IMR-90 (cell line): ENCODE measurements around the gene GAGE12H. TPM values are rescaled to one million over a fixed set of nuclear protein-coding genes. Genes with fewer than 3 reads are reported as not detected.

Source experiments
- ATAC-seq: fragments of 200-7000 bp; cut with Tn5 transposase; 2 replicates; pipeline ENCODE4 v1.9.1; 2020; ENCODE audit warnings: low read depth, mild to moderate bottlenecking, moderate library complexity
- BruUV-seq: library from RNA; stranded (reverse); fragments of 400-500 nt; replicated peaks from 2 replicates; lab custom pipeline; 2021; lab: Mats Ljungman, UMichigan
- CTCF ChIA-PET: fragments of 300-600 bp; formaldehyde crosslinking; extraction: SDS; loops from one replicate; lab custom pipeline; 2021; ENCODE audit warnings: antibody characterized with exemption; lab: Yijun Ruan, JAX
- POLR2A ChIA-PET: fragments of 300-600 bp; sonication (Branson Sonifier 250); formaldehyde crosslinking; loops from one replicate; lab custom pipeline; 2022; ENCODE audit warnings: antibody characterized with exemption; ENCODE audit not compliant: unreplicated experiment; lab: Charles Lee
- DNase-seq: peaks from one replicate; pipeline ENCODE4 v3.0.0; 2013
- H2AFZ ChIP-seq: replicated peaks from 2 replicates; pipeline ENCODE3; 2013; ENCODE audit warnings: low read length, mild to moderate bottlenecking; ENCODE audit not compliant: poor library complexity
- H2AK5ac ChIP-seq: 2 replicates; pipeline ENCODE4 v1.6.1; 2013; ENCODE audit warnings: low read depth, low read length, inconsistent platforms
- H2AK9ac ChIP-seq: replicated peaks from 2 replicates; pipeline ENCODE3; 2013; ENCODE audit warnings: mild to moderate bottlenecking, low read depth, low read length, moderate library complexity; ENCODE audit not compliant: poor library complexity
- H2BK120ac ChIP-seq: 2 replicates; pipeline ENCODE4 v1.6.1; 2013; ENCODE audit warnings: low read depth, low read length, inconsistent platforms
- H2BK15ac ChIP-seq: 3 replicates; pipeline ENCODE4 v1.6.1; 2013; ENCODE audit warnings: low read depth, low read length, inconsistent platforms
- H2BK20ac ChIP-seq: 2 replicates; pipeline ENCODE4 v1.6.1; 2013; ENCODE audit warnings: low read depth, mild to moderate bottlenecking, inconsistent platforms, low read length, moderate library complexity
- H2BK5ac ChIP-seq: 2 replicates; pipeline ENCODE4 v1.6.1; 2013; ENCODE audit warnings: mild to moderate bottlenecking, low read depth, low read length, inconsistent platforms; ENCODE audit not compliant: poor library complexity, severe bottlenecking
- H3K14ac ChIP-seq: replicated peaks from 2 replicates; pipeline ENCODE4 v1.6.1; 2013; ENCODE audit warnings: low read depth, low read length, inconsistent platforms
- H3K18ac ChIP-seq: 2 replicates; pipeline ENCODE4 v1.6.1; 2013; ENCODE audit warnings: low read depth, low read length, control low read depth
- H3K23ac ChIP-seq: 2 replicates; pipeline ENCODE4 v1.6.1; 2013; ENCODE audit warnings: low read depth, low read length, inconsistent platforms
- H3K27ac ChIP-seq: 2 replicates; pipeline ENCODE4 v1.5.1; 2013; ENCODE audit warnings: mild to moderate bottlenecking, control low read depth, low read length; ENCODE audit not compliant: insufficient read depth
- H3K27me3 ChIP-seq: 2 replicates; pipeline ENCODE4 v1.6.1; 2013; ENCODE audit warnings: low read length; ENCODE audit not compliant: control insufficient read depth, insufficient read depth
- H3K36me3 ChIP-seq: 2 replicates; pipeline ENCODE4 v1.6.1; 2013; ENCODE audit warnings: low read length, mixed read lengths; ENCODE audit not compliant: control insufficient read depth, insufficient read depth
- H3K4ac ChIP-seq: 2 replicates; pipeline ENCODE4 v1.6.1; 2013; ENCODE audit warnings: low read depth, low read length, inconsistent platforms
- H3K4me1 ChIP-seq: 2 replicates; pipeline ENCODE4 v1.6.1; 2013; ENCODE audit warnings: low read length, mixed read lengths; ENCODE audit not compliant: control insufficient read depth, insufficient read depth
- H3K4me2 ChIP-seq: 2 replicates; pipeline ENCODE4 v1.6.1; 2013; ENCODE audit warnings: low read depth, mild to moderate bottlenecking, control low read depth, low read length, moderate library complexity
- H3K4me3 ChIP-seq: 2 replicates; pipeline ENCODE4 v1.5.1; 2013; ENCODE audit warnings: low read depth, mild to moderate bottlenecking, control low read depth, low read length, moderate library complexity; ENCODE audit not compliant: insufficient read depth
- H3K56ac ChIP-seq: 2 replicates; pipeline ENCODE4 v1.6.1; 2013; ENCODE audit warnings: low read length, inconsistent platforms; ENCODE audit not compliant: insufficient read depth; ENCODE audit errors: extremely low read depth
- H3K79me1 ChIP-seq, 2 experiments: 2 replicates each; pipeline ENCODE4 v1.6.1; 2013; ENCODE audit warnings: low read length in 2 of 2, inconsistent platforms in 1 of 2, low read depth in 1 of 2
- H3K9ac ChIP-seq: 2 replicates; pipeline ENCODE4 v1.6.1; 2013; ENCODE audit warnings: low read depth, low read length, control low read depth
- H3K9me1 ChIP-seq: 2 replicates; pipeline ENCODE4 v1.6.1; 2013; ENCODE audit warnings: low read length, inconsistent platforms; ENCODE audit not compliant: insufficient read depth
- H3K9me3 ChIP-seq: 2 replicates; pipeline ENCODE4 v1.6.1; 2013; ENCODE audit warnings: low read length; ENCODE audit not compliant: control insufficient read depth, insufficient read depth
- H4K20me1 ChIP-seq: 2 replicates; pipeline ENCODE4 v1.6.1; 2013; ENCODE audit warnings: low read length, inconsistent platforms; ENCODE audit not compliant: insufficient read depth
- H4K5ac ChIP-seq: 2 replicates; pipeline ENCODE4 v1.6.1; 2013; ENCODE audit warnings: mild to moderate bottlenecking, low read depth, low read length, control low read depth
- H4K8ac ChIP-seq, 2 experiments: 2 replicates each; pipeline ENCODE4 v1.6.1; 2013; ENCODE audit warnings: low read depth in 2 of 2, low read length in 2 of 2, control low read depth in 1 of 2, inconsistent platforms in 1 of 2
- H4K91ac ChIP-seq: 2 replicates; pipeline ENCODE4 v1.6.1; 2013; ENCODE audit warnings: low read depth, low read length, inconsistent platforms; ENCODE audit not compliant: insufficient read depth
- BHLHE40 ChIP-seq: fragments of 150-350 bp; IDR thresholded peaks from 2 replicates; pipeline ENCODE4 v1.6.1; 2016; ENCODE audit warnings: mild to moderate bottlenecking, low read depth, low read length
- CEBPB ChIP-seq: IDR thresholded peaks from 2 replicates; pipeline ENCODE4 v1.6.1; 2012; ENCODE audit warnings: low read depth, low read length, improper control_type of control experiment
- ELK1 ChIP-seq: fragments of 150-350 bp; IDR thresholded peaks from 2 replicates; pipeline ENCODE4 v1.6.1; 2016; ENCODE audit warnings: low read depth, mild to moderate bottlenecking, low read length, moderate library complexity, borderline replicate concordance
- FOS ChIP-seq: fragments of 150-350 bp; IDR thresholded peaks from 2 replicates; pipeline ENCODE4 v1.6.1; 2016; ENCODE audit warnings: low read depth, low read length
- MAFK ChIP-seq: IDR thresholded peaks from 2 replicates; pipeline ENCODE4 v1.6.1; 2012; ENCODE audit warnings: low read depth, low read length, improper control_type of control experiment
- MAZ ChIP-seq: IDR thresholded peaks from 2 replicates; pipeline ENCODE4 v1.6.1; 2012; ENCODE audit warnings: low read depth, mild to moderate bottlenecking, low read length, improper control_type of control experiment, moderate library complexity, borderline replicate concordance
- MXI1 ChIP-seq: IDR thresholded peaks from 2 replicates; pipeline ENCODE4 v1.6.1; 2012; ENCODE audit warnings: low read depth, mild to moderate bottlenecking, low read length, moderate library complexity, borderline replicate concordance
- NFE2L2 ChIP-seq: fragments of 150-350 bp; IDR thresholded peaks from 2 replicates; pipeline ENCODE4 v1.6.1; 2016; ENCODE audit warnings: low read depth, mild to moderate bottlenecking, low read length
- POLR2A ChIP-seq: IDR thresholded peaks from 2 replicates; pipeline ENCODE4 v1.6.1; 2012; ENCODE audit warnings: mild to moderate bottlenecking, low read depth, low read length
- RCOR1 ChIP-seq: IDR thresholded peaks from 2 replicates; pipeline ENCODE4 v1.6.1; 2012; ENCODE audit warnings: mild to moderate bottlenecking, low read length, improper control_type of control experiment; ENCODE audit not compliant: insufficient replicate concordance
- RFX5 ChIP-seq: IDR thresholded peaks from 2 replicates; pipeline ENCODE4 v1.8.0; 2012; ENCODE audit warnings: low read depth, mild to moderate bottlenecking, low read length, moderate library complexity
- WGBS, 2 experiments: methylation state at CpG; one replicate each; pipeline versions ENCODE4 v1.1.5 to v1.1.7; 2013; ENCODE audit warnings: missing lambda C conversion rate in 2 of 2; ENCODE audit not compliant: insufficient read length in 1 of 2; ENCODE audit errors: extremely low coverage in 2 of 2; 5-methylcytosine and 5-hydroxymethylcytosine counted together
- dilution Hi-C: fragments of 300-500 bp; cut with HindIII; formaldehyde crosslinking; loops from one replicate; pipeline ENCODE4 v1.14.3; 2018; ENCODE audit warnings: low sequenced_read_pairs; ENCODE audit not compliant: unreplicated experiment
- in situ Hi-C: fragments of 300-500 bp; cut with MboI; formaldehyde crosslinking; loops from 3 replicates; pipeline ENCODE4 v1.14.3; 2019; ENCODE audit warnings: low sequenced_read_pairs, inconsistent platforms, mixed read lengths
- intact Hi-C: fragments of 100-400 bp; cut with micrococcal nuclease; formaldehyde crosslinking; loops from 2 replicates; pipeline ENCODE4 v1.10.0; 2022
- polyA plus RNA-seq, 3 experiments: library from polyadenylated mRNA; depleted of rRNA; stranded (reverse); fragments of >200 nt; gene quantifications; 2 replicates each; pipeline ENCODE4 v1.2.3, GENCODE V29; 2012; ENCODE audit warnings: low replicate concordance in 1 of 3
- total RNA-seq: library from RNA; depleted of rRNA; stranded (reverse); fragments of >200 nt; gene quantifications from 2 replicates; pipeline ENCODE4 v1.2.3, GENCODE V29; 2012

Gene GAGE12H
- total and polyA plus RNA-seq, 2 of the 4 experiments (the other 2 are of a cell fraction): not detected

- intact Hi-C loops: no loop called here
Observed at GRCh38 chrX:49610718-49611310, 31.1 kb downstream of the GAGE12H start.

More at GRCh38 chrX:49610718-49611310, 31.1 kb downstream of the GAGE12H start:
- Histone ChIP-seq H2BK20ac (no peak overlapping the region), H3K56ac (no peak overlapping the region), H2BK15ac (no peak overlapping the region), H3K9me3 (no peaks in the 10 kb centered on the region), H3K79me1 (no peaks in the 10 kb centered on the region), H3K14ac (no peak overlapping the region), H3K4me3 (no peak overlapping the region), H3K27ac (no peak overlapping the region), H3K27me3 (no peaks in the 10 kb centered on the region), H3K9ac (no peak overlapping the region), H3K23ac (no peak overlapping the region), H2AK9ac (no peak overlapping the region), H4K91ac (no peak overlapping the region), H3K18ac (no peak overlapping the region), H4K20me1 (no peaks in the 10 kb centered on the region), H3K4ac (no peak overlapping the region), H4K8ac (no peak overlapping the region), H3K9me1 (no peaks in the 10 kb centered on the region), H4K5ac (no peak overlapping the region), H2BK120ac (no peak overlapping the region), H2BK5ac (no peak overlapping the region), H3K36me3 (no peaks in the 10 kb centered on the region), H2AK5ac (no peak overlapping the region), H3K4me1 (no peaks in the 10 kb centered on the region), H3K4me2 (no peak overlapping the region), H2AFZ (no peak overlapping the region)
- dilution Hi-C loops: no loop called here
- ChIA-PET CTCF (no interaction called here), POLR2A (no interaction called here)
- TF ChIP-seq RCOR1: no peak
- no peak for TF ChIP-seq FOS
- no peak for TF ChIP-seq BHLHE40
- no peak for TF ChIP-seq MAZ
- no peak for TF ChIP-seq MXI1
- TF ChIP-seq CEBPB: no peak
- TF ChIP-seq NFE2L2: no peak
- no peak for TF ChIP-seq RFX5
- no peak for TF ChIP-seq POLR2A
- no peak for TF ChIP-seq ELK1
- no peak for TF ChIP-seq MAFK
- ATAC-seq: no peak
- no TSS peak for BruUV-seq
- WGBS, 2 experiments: 20% methylated on average over 1 of the region's 7 CpGs; no CpG with 5 or more reads in 1 of the 2 experiments
- no peak for DNase-seq
- in situ Hi-C loops: no loop called here
